GM19324 (cell line): Measurements from ENCODE around the gene RFX7.

Experiments
- ATAC-seq: cut with Tn5 transposase; IDR thresholded peaks from one replicate; pipeline ENCODE4 v1.9.1; 2021; ENCODE audit warnings: mild to moderate bottlenecking, moderate library complexity; ENCODE audit not compliant: unreplicated experiment, low FRiP score

The RFX7 gene

DNA sequence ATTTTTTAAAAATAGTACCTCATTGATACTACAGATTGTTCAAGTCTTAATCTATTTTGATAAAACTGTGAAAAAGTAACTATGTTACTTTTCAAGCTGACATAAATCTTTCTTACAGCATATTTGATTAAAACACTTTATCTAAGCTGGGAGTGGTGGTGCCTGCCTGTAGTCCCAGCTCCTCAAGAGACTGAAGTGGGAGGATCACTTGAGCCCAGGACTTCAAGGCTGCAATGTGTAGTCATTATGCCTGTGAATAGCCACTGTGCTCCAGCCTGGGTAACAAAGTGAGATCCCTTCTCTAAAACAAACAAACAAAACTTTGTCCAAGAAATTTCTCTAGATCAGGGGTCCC is 190.7 kb downstream of the RFX7 start:
- no peak for ATAC-seq

DNA sequence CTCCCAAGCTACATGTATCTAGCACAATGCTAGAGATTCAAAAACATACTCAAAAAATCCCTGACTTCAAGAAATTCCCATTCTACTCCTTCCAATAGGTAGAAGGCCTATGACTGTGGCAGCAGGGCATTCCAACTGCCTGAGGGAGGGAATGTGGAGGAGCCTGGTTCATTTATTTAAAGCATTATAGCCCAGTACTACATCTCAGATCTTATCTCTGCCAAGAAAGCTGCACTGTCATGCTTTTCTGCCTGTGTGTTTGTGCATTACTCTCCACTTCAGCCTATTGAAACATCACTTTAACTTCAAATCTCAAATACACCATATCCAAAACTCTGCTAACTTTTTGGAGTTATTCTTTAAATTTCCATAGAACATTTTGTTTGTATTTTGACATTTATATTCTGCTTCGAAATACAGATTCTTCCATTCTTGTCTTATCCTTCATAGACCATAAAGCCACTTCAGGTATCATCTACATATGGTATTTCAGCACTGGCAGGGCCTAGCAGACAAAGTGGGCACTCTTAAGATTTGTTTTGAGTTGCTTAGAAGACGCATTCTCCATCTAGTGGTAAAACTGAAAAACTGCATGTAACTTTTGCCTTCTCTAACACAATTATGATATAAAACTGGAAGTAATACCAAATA is 191.2 kb downstream of the RFX7 start:
- ATAC-seq: no peak

DNA sequence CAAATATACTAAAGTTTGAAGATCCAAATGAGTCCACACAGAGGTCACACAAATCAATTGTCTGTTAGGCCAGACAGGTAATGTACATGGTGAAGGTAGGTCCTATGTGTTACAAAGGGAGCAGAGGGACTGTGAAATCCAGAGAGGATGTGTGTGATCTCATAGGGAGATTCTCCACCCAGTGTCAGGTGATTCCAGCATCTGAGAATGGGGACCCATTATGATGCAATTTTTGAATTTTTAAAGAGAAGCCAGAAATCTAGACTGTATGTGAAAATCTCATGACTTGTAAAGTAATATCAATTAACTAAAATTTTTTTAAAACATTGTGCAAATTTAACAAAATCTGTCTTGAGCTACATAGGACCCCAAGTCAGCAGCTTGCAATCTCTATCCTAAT is 192.0 kb downstream of the RFX7 start:
- no peak for ATAC-seq

DNA sequence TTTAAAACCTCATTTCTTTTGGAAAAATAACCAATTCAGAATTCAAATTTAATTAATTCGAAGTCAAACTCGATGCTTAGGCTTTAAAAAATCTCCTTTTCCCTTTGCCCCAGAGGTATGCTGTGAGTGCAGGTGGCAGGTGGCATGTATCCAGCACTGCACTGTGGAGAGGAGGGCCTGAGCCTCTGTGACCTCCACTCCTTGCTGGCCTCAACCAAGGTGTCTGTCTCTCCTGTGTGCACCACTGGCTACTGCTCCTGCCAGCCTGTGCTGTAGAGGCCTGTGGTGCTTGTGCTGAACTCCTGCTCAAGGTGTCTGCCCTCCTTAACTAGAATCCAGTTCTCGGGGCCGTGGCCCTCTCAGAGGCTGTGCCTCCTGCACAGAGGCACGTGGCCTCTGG is 194.1 kb downstream of the RFX7 start:
- no peak for ATAC-seq

DNA sequence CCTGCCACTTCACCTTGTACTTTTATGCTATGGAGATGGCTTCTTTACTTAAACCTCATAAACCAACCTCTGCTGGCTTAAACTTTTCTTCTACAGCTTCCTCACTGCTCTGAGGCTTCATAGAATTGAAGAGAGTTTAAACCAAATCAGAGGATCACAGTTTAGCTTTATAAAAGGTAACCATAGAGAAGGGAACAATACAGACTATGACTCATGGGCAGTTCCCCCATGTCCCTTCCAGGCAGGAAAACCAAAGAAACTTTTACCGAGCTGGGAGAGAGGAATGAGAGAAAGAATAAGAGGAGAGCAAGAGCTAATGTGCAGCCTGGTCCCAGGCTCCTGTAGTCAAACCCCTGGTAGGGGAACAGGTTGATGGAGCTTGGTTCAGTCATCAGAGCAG is 196.3 kb downstream of the RFX7 start:
- ATAC-seq: no peak

DNA sequence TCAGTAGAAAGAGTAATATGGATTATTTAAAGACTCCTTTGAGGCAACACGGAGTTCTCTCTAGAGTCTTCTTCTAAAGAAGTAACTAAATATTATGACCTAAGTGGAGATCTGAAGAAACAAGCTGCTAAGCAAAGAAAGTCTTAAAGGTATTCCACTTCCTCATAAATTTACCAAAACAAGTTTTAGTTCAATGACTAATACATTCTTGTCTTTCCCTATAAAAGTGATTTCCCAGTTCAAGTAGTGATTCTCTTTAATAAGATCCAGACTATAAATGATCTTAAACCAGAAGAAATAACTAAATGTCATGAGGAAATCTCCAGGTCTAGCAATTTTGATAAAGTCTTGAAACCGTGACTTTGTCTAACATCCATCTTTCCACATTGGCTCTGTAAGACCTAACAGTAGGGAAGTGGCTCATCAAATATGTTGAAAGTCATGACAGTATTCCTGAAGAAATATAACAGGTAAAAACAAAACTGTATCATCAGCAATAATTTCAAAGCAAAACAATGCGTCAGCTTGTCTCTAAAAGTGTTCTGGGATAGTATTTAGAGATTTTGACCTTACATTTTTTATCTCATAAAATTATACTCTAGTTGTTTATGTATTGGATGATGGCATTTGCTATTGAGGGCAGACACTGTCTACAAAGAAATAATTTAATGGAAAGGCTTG is 198.5 kb downstream of the RFX7 start:
- ATAC-seq: no peak

DNA sequence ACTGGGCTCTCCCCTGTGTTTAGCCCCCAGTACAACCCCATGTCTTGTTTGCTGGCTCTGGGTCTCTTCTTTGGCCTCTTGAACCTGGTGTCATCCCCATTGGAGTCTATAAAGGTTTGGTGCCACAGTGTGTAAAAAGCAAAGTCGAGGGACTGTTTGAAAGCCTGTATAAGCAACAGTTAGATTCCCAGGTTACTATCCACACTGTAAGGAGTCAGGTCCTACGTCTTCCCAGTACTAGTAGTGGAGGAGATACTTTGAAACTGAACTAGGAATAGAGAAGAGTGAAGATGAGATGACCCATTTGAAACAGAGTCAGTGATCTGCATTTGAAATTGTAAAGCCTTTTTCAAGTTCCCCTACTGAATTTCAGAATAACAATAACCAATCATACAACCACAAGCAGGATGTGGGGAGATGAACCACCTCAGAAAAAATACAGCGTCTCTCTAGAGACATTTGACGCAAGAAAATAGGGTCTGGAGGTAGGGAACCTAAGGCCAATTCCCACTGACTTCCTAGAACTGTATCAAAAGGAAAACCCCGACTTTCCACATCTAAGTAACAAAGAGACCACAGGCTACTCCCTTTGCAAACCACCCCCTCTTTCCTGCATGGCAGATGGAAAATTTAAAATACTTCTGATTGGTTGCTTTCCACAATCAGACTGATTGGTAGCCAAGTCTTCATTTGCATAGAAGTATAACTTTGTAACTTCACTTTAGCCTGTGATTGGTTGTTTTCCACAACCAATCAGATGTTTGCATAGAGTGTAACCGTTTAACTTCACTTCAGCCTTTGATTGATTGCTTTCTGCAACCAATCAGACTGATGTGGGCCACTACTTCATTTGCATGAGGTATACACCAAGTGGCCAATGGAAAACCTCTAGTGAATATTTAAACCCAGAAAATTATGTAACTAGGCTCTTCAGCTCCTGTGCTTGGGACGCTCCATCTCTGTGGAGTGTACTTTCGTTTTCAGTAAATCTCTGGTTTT is 200.4 kb downstream of the RFX7 start:
- ATAC-seq: no peak

DNA sequence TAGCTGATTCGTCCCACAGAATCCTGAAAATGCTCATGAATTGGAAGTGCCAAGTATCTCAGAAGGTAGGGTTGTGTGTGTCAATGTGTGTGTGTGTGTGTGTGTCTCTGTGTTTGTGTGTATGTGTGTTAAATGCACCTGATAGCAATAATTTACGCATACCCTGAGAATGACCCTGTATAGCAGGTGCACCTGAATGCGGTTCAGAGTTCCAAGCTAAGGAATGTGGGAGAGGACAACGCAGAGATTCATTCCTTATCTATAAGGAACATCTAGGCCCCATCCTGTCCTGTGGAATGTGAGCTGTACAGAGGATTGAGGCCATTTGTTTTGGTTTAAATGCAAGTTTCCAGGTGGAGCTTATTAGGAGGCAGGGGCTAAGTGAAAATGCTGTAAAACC is 201.2 kb downstream of the RFX7 start:
- no peak for ATAC-seq

DNA sequence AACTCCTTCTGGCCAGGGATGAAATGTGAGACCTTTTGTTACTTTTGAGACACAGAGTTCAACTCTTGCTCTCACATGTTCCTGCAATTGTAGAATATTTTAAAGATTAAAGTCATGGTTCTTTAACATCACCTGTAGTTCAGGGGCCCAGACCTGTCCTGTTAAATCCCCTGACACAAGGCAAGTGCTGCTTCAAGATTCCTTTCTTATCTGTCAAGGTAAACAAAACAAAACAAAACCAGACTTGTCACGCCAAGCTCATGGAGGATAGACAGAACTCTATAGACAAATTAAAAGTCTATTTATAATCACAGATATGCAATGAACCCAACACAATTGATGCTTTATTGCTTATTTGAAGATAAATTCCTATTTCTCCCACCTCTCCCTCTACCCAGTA is 201.6 kb downstream of the RFX7 start:
- ATAC-seq: no peak

DNA sequence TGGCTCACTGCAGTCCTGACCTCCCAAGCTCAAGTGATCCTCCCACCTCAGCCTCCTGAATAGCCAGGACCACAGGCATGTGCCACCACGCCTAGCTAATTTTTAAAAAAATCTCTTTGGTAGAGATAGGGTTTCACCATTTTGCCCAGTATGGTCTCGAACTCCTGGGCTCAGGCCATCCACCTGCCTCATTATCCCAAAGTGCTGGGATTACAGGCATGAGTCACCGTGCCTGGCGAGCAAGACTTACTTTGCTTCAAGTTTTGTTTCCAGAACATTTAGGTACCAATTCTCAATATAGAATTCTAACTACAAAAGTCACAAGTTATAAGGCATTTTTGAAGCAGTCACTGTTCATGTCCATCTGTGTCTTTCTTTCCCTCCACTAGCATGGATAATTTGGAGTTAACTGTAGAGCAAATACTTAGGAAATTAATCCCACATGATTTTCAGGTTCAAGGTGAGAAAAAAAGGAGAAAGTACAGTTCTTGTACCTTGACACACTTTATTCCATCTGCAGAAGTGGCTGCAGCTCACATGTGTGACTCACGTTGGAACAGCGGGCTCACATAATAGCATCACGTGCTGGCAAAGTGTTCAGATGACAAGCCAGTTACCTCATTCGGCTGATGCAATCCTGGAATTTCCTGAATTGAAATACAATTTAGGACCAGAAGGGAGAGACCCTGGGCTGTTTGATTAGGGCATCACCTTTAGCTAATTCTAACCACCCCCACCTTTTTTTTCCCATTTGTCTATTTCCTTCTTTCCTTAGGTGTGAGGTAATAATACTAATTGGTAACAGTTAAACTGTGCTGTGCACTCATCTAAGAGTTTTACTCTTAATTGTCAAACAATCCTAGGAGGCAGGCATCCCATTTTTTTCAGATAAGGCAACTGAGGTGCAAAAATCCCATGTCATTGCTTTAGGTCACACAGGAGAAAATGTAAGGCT is 203.3 kb downstream of the RFX7 start:
- ATAC-seq: no peak

DNA sequence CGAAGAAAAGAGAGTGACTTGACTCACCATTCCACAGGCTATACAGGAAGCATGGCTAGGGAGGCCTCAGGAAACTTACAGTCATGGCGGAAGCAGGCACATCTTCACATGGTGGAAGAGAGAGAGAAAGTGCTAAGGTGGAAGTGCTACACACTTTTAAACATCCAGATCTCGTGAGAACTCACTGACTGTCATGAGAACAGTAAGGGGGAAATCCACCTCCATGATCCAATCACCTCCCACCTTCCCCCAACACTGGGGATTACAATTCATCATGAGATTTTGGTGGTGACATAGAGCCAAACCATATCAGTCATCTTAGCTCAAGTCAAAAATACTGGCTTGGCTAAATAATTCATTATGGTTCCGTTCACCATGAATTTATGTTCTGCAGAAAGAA is 205.0 kb downstream of the RFX7 start:
- no peak for ATAC-seq

DNA sequence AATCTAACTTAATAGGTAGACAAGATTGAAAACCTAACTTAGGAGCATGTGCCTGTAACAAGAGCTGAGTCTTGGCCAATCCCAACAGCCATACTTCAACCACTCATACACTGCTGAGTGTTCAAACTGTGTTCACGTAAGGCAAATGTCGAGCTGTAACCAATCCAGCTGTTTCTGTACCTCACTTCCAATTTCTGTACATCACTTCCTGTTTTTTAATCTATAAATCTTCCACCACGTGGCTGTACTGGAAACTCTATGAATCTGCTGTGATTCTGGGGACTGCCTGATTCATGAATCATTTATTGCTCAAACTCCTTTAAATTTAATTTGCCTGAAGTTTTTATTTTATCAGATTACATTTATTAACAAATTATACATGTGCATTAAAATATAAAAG is 205.7 kb downstream of the RFX7 start:
- no peak for ATAC-seq
